Caco-2 (cell line): ENCODE data around the gene MCU. TPM values are rescaled to one million over a fixed set of nuclear protein-coding genes. Genes with fewer than 3 reads are reported as not detected.
A peak's percentile ranks its signal among the peaks of the same experiment; 100 is the strongest.

ENCODE experiments used
- BruUV-seq: library from RNA; stranded (reverse); fragments of 400-500 nt; replicated peaks from 2 replicates; lab custom pipeline; 2021; lab: Mats Ljungman, UMichigan
- CTCF ChIA-PET: fragments of 300-600 bp; sonication (Branson Sonifier 250); formaldehyde crosslinking; loops from one replicate; lab custom pipeline; 2022; ENCODE audit warnings: antibody characterized with exemption; lab: Charles Lee
- POLR2A ChIA-PET: fragments of 300-600 bp; sonication (Branson Sonifier 250); formaldehyde crosslinking; loops from one replicate; lab custom pipeline; 2022; ENCODE audit warnings: antibody characterized with exemption; lab: Charles Lee
- DNase-seq, 2 experiments: peaks; one replicate each; pipeline versions ENCODE4 v3.0.0 to v3.0.0-alpha.2; 2020 to 2022
- H3K27me3 ChIP-seq: replicated peaks from 2 replicates; pipeline ENCODE4 v1.6.0; 2011; ENCODE audit warnings: low read length; ENCODE audit not compliant: control insufficient read depth, insufficient read depth
- H3K36me3 ChIP-seq: 2 replicates; pipeline ENCODE4 v1.5.1; 2011; ENCODE audit warnings: low read length; ENCODE audit not compliant: control insufficient read depth, insufficient read depth
- H3K4me1 ChIP-seq: fragments of 250-450 bp; sonication (Bioruptor Pico); 2 replicates; pipeline ENCODE4 v1.5.1; 2020; ENCODE audit warnings: mild to moderate bottlenecking
- H3K4me3 ChIP-seq: 2 replicates; pipeline ENCODE4 v1.5.1; 2011; ENCODE audit warnings: low read depth, mild to moderate bottlenecking, control low read depth, low read length
- H3K9me3 ChIP-seq: fragments of 250-450 bp; sonication (Bioruptor Pico); 2 replicates; pipeline ENCODE4 v1.5.1; 2020; ENCODE audit warnings: mild to moderate bottlenecking, moderate library complexity
- H3K27ac Mint-ChIP-seq: one replicate; pipeline ENCODE4 v1.8.0; 2022; ENCODE audit warnings: mixed read lengths; ENCODE audit not compliant: unreplicated experiment
- H3K27me3 Mint-ChIP-seq: one replicate; pipeline ENCODE4 v1.8.0; 2022; ENCODE audit warnings: mixed read lengths; ENCODE audit not compliant: insufficient read depth, unreplicated experiment
- H3K36me3 Mint-ChIP-seq: one replicate; pipeline ENCODE4 v1.8.0; 2022; ENCODE audit warnings: mild to moderate bottlenecking, mixed read lengths; ENCODE audit not compliant: insufficient read depth, unreplicated experiment
- H3K4me1 Mint-ChIP-seq: one replicate; pipeline ENCODE4 v1.8.0; 2022; ENCODE audit warnings: low read depth, mixed read lengths; ENCODE audit not compliant: unreplicated experiment
- H3K4me3 Mint-ChIP-seq: one replicate; pipeline ENCODE4 v1.8.0; 2022; ENCODE audit warnings: mild to moderate bottlenecking, moderate library complexity, mixed read lengths; ENCODE audit not compliant: unreplicated experiment
- H3K9me3 Mint-ChIP-seq: one replicate; pipeline ENCODE4 v1.8.0; 2022; ENCODE audit warnings: mixed read lengths; ENCODE audit not compliant: unreplicated experiment
- intact Hi-C: fragments of 100-400 bp; cut with micrococcal nuclease; formaldehyde crosslinking; loops from one replicate; pipeline ENCODE4 v1.10.0; 2022; ENCODE audit not compliant: unreplicated experiment
- total RNA-seq: library from RNA; stranded (reverse); gene quantifications from 2 replicates; pipeline ENCODE4 v1.2.3, GENCODE V29; 2022
- TF ChIP-seq, protein P1 (sequence below), 2 experiments: fragments of 200-600 bp in 1 of 2; IDR thresholded peaks; 1 replicate in 1 of 2; 2 replicates in 1 of 2; pipeline versions ENCODE4 v1.5.1 to v1.8.0; 2011 to 2022; ENCODE audit warnings: antibody characterized with exemption in 1 of 2, control low read depth in 1 of 2, inconsistent platforms in 1 of 2, low read depth in 1 of 2, low read length in 1 of 2, mild to moderate bottlenecking in 1 of 2, moderate library complexity in 1 of 2; ENCODE audit not compliant: insufficient read depth in 1 of 2, severe bottlenecking in 1 of 2, unreplicated experiment in 1 of 2

Gene MCU
- total RNA-seq, 1 experiment from 2014 or later: 62.5 TPM

DNA sequence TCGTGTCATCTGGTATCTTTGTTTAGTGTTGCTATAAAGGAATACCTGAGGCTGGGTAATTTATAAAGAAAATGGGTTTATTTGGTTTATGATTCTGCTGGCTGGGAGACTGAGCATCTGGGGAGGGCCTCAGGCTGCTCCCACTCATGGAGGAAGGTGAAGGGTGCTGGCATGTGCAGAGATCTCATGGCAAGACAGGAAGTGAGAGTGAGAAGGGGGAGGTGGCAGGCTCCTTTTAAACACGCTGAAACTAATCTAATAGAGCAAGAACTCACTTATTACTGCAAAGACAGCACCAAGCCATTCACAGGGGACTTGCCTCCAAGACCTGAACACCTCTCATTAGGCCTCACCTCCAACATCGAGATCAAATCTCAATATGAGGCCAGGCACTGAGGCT lies 212.9 kb downstream of the MCU start:
- no peaks in the 10 kb centered on the region for H3K9me3 Mint-ChIP-seq
- ChIA-PET CTCF (no interaction called here), POLR2A (no interaction called here)
- H3K4me1 ChIP-seq: peaks cover 17% of the 10 kb centered on the region
- TF ChIP-seq, protein P1, sequence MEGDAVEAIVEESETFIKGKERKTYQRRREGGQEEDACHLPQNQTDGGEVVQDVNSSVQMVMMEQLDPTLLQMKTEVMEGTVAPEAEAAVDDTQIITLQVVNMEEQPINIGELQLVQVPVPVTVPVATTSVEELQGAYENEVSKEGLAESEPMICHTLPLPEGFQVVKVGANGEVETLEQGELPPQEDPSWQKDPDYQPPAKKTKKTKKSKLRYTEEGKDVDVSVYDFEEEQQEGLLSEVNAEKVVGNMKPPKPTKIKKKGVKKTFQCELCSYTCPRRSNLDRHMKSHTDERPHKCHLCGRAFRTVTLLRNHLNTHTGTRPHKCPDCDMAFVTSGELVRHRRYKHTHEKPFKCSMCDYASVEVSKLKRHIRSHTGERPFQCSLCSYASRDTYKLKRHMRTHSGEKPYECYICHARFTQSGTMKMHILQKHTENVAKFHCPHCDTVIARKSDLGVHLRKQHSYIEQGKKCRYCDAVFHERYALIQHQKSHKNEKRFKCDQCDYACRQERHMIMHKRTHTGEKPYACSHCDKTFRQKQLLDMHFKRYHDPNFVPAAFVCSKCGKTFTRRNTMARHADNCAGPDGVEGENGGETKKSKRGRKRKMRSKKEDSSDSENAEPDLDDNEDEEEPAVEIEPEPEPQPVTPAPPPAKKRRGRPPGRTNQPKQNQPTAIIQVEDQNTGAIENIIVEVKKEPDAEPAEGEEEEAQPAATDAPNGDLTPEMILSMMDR (IDR thresholded peaks at IDR 0.05; ENCODE audit: insufficient read depth in 1 of 2, low read depth in 1 of 2, low read length in 1 of 2, severe bottlenecking in 1 of 2, unreplicated experiment in 1 of 2): no peak
- no peaks in the 10 kb centered on the region for H3K36me3 ChIP-seq
- no peaks in the 10 kb centered on the region for H3K36me3 Mint-ChIP-seq
- no peak for DNase-seq
- no peaks in the 10 kb centered on the region for H3K27me3 Mint-ChIP-seq
- H3K27me3 ChIP-seq: no peaks in the 10 kb centered on the region
- no peaks in the 10 kb centered on the region for H3K9me3 ChIP-seq
- no TSS peak for BruUV-seq
- peak overlapping the region; percentile 61 for H3K27ac Mint-ChIP-seq
- H3K4me3 ChIP-seq: no peak overlapping the region
- H3K4me3 Mint-ChIP-seq: no peak overlapping the region
- intact Hi-C loops: no loop called here
- H3K4me1 Mint-ChIP-seq: peaks cover 13% of the 10 kb centered on the region

DNA sequence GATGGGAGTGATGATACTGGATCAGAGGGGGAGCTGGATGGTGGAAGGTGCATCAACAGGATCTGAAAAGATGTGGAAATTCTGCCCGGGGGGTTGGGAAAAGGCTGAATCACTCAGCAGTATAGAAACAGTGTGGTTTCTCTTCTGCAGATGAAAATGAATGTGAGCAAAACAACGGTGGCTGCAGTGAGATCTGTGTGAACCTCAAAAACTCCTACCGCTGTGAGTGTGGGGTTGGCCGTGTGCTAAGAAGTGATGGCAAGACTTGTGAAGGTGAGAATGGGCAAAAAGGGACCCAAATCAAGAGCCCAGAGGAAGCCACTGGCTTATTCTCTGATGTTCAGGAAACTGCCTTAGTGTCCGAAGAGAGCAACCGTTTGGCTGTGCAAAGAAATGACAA lies 214.5 kb downstream of the MCU start:
- no peak overlapping the region for H3K4me3 ChIP-seq
- peaks cover 17% of the 10 kb centered on the region for H3K4me1 ChIP-seq
- H3K36me3 ChIP-seq: no peaks in the 10 kb centered on the region
- Mint-ChIP-seq H3K36me3 (no peaks in the 10 kb centered on the region), H3K27me3 (no peaks in the 10 kb centered on the region), H3K9me3 (no peaks in the 10 kb centered on the region), H3K4me3 (no peak overlapping the region), H3K27ac (no peak overlapping the region), H3K4me1 (peaks cover 13% of the 10 kb centered on the region)
- CTCF ChIA-PET: no interaction called here
- H3K27me3 ChIP-seq: no peaks in the 10 kb centered on the region
- intact Hi-C loops: no loop called here
- TF ChIP-seq, protein P1 (IDR thresholded peaks at IDR 0.05; ENCODE audit: insufficient read depth in 1 of 2, low read depth in 1 of 2, low read length in 1 of 2, severe bottlenecking in 1 of 2, unreplicated experiment in 1 of 2): no peak
- H3K9me3 ChIP-seq: no peaks in the 10 kb centered on the region
- POLR2A ChIA-PET: interaction anchor here (0.7 kb wide), 1 partner anchor 58 kb away, joined by 6 read pairs; no protein-coding TSS in a partner anchor
- DNase-seq: no peak
- no TSS peak for BruUV-seq

DNA sequence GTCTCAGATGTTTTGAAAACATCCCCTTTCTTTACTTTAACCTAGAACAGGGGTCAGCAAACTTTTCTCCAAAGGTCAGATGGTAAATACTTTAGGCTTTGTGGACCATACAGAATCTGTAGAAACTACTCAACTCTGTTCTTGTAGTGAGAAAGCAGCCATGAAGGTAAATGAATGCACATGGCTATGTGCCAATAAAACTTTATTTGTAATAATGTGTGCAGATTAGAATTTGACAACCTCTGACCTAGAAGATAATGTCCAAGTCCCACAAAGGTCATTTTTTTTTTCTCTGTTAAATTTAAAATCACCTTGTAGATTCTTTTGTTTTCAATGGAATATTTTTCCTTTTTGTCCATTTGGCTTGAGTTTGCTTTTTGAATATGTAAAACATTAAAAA lies 218.8 kb downstream of the MCU start:
- CTCF ChIA-PET: interaction anchor here (0.5 kb wide), 1 partner anchor 90 kb away, joined by 4 read pairs; no protein-coding TSS in a partner anchor
- POLR2A ChIA-PET: no interaction called here
- Histone ChIP-seq H3K9me3 (no peaks in the 10 kb centered on the region), H3K4me1 (no peaks in the 10 kb centered on the region), H3K4me3 (no peak overlapping the region), H3K27me3 (no peaks in the 10 kb centered on the region), H3K36me3 (no peaks in the 10 kb centered on the region)
- H3K4me1 Mint-ChIP-seq: no peaks in the 10 kb centered on the region
- TF ChIP-seq, protein P1 (IDR thresholded peaks at IDR 0.05; ENCODE audit: insufficient read depth in 1 of 2, low read depth in 1 of 2, low read length in 1 of 2, severe bottlenecking in 1 of 2, unreplicated experiment in 1 of 2): no peak
- no peak for DNase-seq
- H3K36me3 Mint-ChIP-seq: no peaks in the 10 kb centered on the region
- H3K4me3 Mint-ChIP-seq: no peak overlapping the region
- no TSS peak for BruUV-seq
- H3K9me3 Mint-ChIP-seq: no peaks in the 10 kb centered on the region
- no peak overlapping the region for H3K27ac Mint-ChIP-seq
- intact Hi-C loops: loop anchor here (10.0 kb wide), 1 partner anchor 154 kb away; no protein-coding TSS in a partner anchor
- no peaks in the 10 kb centered on the region for H3K27me3 Mint-ChIP-seq
